Stimulated activated CD8-positive, alpha-beta memory T cell treated with anti-CD3 and anti-CD28 coated beads, Interleukin-7, amount 100 ng/mL, for 24 hours (primary cell): ENCODE measurements around the gene ANKRD23.

Experiments used
- DNase-seq: peaks from one replicate; pipeline ENCODE4 v3.0.0-alpha.2; 2020; ENCODE audit warnings: low read depth

Gene ANKRD23

GRCh38 chr2:96877042-96877451, 33.2 kb upstream of the ANKRD23 start:
- no peak for DNase-seq

GRCh38 chr2:96876269-96877041, 32.6 kb upstream of the ANKRD23 start:
- DNase-seq: no peak

GRCh38 chr2:96875498-96876268, 31.9 kb upstream of the ANKRD23 start:
- DNase-seq: no peak

- no peak for DNase-seq
Observed at GRCh38 chr2:96874198-96874831, 30.5 kb upstream of the ANKRD23 start.

DNA sequence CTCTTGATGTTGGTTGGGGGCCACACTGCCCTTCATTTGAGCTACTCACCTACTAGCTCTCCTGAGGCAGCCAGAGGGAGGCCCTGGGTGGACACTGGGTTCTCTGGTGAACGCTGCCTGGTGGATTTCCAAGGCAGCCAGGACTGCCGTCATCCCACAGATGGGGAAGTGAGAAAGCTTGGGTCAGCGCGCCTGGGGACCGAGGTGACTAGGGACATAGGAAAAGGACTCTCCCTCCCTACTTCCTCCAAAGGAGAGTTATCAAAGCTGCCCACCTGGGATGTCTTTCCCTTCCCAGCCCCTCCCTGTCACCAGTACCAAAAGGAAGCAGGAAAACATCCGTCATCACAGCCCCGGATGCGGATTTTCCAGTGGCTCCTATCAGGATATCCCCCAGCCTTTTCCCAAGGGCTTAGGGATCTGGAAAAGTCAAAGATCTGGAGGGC, 29.9 kb upstream of the ANKRD23 start:
- no peak for DNase-seq

GRCh38 chr2:96872591-96873349, 28.9 kb upstream of the ANKRD23 start:
- no peak for DNase-seq

- no peak for DNase-seq
Observed at GRCh38 chr2:96870626-96871255, 26.9 kb upstream of the ANKRD23 start.

DNA sequence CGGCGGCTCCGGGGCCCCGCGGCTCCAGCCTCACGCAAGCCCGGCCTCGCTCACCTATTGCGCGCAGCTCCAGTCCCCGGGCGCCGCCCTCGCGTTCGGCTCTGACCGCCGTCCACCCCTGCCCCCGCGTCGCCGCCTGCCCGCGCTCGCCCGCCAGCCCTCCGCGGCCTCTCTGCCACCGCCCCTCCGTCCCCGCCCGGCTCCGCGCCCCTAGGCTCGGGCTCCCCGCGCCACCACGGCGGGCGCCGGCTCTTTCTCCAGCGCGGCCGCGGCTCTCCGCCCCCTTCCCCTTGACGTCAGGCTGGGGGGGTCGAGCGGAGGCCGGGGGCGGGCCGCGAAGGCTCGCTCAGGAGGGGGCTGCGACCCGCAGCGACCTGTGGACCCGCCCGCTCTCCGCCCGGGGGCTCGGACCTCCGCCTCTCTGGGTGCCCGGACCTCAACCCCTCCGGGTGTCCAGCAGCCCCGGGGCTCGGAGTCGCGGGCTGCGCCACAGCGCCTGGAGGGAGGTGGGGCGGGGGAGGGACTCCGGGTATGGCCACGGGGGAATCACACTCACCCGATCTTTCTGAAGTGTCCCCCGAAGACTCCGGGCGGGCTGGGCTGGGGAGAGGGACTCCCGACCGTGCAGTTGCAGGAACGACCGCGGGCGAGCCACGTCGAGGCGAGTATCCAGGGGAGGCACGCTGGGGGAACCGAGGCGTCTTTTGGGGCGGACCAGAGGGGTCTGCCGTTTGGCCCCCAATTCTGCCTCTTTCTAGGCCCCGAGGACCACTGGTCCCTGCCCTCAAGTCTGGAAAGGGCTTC, 26.2 kb upstream of the ANKRD23 start, which contains the start of gene SEMA4C:
TSS of gene SEMA4C (minus strand) at position 259 of the 804 bp plus-strand sequence. CDS start 2,194 bp downstream, outside the sequence.
- no peak for DNase-seq

- no peak for DNase-seq
Observed at GRCh38 chr2:96869281-96869821, 25.5 kb upstream of the ANKRD23 start.

DNA sequence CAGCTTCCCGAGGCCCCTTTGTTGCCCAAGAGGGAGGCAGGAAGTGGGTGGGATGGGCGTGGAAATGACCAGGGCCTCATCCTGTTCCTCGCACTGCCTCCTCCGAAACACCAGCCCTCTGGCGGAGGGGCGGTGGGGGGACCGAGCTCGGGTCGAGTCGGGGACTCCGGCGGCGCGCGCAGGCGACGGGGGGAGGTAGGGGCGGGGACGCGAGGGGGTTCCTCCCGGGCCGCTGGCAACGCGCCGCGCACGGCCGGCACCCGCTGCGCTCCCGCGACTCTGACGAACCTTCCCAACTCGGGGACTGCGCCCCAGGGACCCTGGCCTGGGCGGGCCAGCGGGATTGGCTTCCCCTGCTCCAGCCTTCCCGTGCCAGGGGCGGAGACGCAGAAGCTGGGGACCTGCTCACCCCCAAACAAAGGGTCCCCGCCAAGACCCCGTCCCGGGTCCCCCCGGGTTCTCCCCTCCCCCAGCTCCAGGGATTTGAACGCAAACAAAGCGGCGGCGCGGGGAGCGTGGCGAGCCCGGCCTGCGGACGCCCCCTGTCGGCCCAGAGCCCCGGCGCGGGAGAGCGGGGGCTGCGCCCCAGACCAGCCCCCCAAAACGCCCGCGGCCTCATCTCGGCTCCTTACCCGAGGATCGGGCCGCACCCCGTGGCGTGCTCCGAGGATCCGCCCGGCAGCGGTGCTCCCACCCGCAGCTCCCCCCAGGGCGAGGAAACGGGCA, 24.9 kb upstream of the ANKRD23 start:
- DNase-seq: no peak

DNA sequence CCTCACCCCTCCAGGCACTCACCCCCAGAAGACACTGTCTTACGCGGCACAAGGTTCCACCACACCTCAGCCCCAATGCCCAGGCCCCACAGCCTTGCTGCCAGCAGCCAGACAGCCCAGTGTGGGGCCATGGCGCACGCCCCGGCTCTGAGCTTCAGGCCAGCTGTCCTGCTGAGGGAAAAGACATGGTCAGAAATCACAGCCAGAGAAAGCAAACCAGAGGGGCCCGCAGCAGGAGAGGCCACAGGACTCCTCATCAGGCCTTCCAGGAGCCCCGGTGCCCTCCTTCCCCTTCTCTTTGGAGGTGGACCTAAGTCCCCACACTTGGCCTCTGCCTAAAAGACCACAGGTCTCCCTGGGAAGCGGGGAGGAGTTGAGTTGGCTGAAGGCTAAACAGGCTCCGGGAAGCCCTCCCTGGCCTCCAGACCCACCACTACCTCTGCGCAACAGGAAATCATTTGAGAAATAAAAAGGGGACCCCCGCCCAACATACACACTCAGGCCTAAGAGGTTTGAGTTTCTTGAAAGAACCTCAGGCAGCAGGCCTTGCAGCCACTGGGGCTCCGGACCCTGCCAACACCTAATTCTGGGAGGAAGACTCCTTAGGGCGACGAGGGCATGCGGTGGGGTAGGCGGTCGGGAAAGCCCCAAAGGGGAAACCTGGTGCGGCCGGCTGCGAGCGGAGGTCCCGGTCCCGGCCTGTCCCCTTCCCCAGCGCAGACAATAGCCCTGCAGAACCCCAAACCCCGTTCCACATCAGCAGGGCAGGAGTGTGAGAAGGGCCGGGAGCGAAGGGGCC, 24.1 kb upstream of the ANKRD23 start:
- DNase-seq: no peak

DNA sequence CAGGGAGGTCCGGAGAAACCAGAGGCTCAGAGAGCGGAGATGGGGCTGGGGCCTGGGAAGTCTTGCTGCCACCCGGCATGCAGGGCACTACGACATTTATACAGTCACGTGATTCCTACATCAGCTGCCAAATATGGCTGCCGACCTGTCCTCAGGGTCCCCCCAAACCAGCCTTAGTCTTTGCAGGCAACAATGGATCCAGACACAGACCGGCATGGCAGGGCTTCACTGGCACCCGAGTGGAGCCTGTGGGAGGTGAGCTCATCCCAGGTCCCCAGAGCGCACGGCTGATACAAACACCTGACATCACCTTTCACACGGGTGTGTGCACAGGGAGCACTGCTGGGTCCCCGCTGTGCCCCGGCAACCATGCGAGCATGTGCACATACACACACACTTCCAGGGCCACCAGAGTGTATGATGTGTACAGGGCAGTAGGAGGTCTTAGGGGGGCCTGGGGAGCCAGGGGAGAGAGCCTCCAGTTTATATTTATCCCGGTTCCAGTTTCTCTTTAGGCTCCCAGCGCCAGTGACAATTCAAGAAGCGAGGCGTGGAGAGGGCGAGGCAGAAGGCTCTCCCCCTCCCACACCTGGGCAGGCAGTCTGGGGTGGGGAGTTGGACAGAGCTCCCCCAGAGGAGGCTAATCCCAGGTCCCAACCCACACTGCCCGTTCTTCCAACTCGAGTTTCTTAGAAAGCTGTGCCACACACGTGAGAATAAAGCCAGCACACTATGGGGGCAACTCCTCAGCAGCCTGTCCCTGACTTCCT, 23.4 kb upstream of the ANKRD23 start:
- DNase-seq: no peak

DNA sequence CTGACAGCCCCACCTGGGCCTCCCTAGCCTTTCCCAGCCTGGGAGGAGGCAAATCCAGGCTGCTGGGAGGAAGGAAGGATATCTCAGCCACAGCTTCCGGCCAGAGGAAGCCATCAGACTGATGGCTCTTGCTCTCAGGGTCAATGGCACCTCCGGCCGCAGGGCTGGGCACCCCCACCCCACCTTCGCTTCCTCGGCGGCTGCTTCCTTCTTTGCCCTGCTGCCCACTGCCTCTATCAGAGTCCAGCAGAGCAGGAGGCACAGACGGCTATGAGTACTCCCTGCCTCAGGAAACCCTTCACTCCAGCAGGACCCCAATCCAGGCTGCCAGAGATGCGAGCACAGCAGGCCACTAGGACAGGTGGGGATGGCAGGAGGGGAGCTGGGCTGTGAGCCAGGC, 22.8 kb upstream of the ANKRD23 start:
- DNase-seq: no peak

GRCh38 chr2:96866149-96866548, 22.3 kb upstream of the ANKRD23 start:
- no peak for DNase-seq

- DNase-seq: no peak
Observed at GRCh38 chr2:96865654-96866053, 21.8 kb upstream of the ANKRD23 start.

DNA sequence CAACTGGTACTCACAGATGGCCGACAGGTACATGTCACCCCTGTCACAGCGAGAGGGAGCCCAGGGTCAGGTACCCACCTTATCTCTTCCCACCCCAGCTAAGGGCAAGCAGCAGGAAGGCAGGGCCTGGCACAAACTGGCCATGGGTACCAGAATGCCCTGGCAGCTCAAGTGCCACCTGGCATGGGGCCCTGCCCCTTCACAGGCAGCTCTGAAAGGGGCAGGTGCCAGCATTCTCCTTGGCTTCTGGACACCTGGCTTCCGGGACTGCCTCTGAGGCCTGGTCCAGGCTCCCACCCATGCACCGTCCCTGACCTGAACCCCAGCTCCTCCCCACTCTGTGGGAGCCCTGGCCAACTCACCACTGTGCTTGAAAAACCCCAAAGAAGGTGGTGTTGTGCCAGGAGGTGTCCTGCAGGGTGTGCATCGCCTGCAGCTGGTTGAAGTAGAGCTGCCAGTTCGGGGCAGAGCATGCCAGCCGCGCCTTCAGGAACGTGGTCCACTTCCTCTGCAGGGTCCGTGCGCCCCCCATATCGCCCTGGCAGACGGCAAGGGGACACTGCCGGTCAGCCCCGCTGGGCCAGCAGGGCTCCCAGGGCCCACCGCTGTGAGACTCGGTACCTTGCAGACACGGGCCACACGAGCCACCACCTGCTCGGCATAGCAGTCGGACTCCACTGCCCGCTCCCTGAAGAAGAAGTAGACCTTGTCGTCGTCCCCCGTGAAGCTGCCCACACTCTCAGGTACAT, 20.7 kb upstream of the ANKRD23 start:
- DNase-seq: no peak
